Spinal cord (tissue), 10 donors: ENCODE results near the gene NTSR2. TPM values are rescaled to one million over a fixed set of nuclear protein-coding genes. Genes with fewer than 3 reads are reported as not detected.
A peak's percentile ranks its signal among the peaks of the same experiment; 100 is the strongest.

ENCODE experiments used
- DNase-seq, 6 donors: peaks; one replicate each; pipeline versions ENCODE4 v3.0.0 to v3.0.0-alpha.2; 2013 to 2015; ENCODE audit warnings: low spot score in 6 of 6, low read depth in 4 of 6
- H3K27ac ChIP-seq: one replicate; pipeline ENCODE4 v1.5.1; 2013; ENCODE audit warnings: low read depth, low read length, control low read depth
- H3K27me3 ChIP-seq: one replicate; pipeline ENCODE4 v1.6.1; 2013; ENCODE audit warnings: low read length; ENCODE audit not compliant: control insufficient read depth, insufficient read depth
- H3K36me3 ChIP-seq: one replicate; pipeline ENCODE4 v1.6.1; 2013; ENCODE audit warnings: low read length; ENCODE audit not compliant: control insufficient read depth, insufficient read depth
- H3K4me1 ChIP-seq: one replicate; pipeline ENCODE4 v1.6.1; 2013; ENCODE audit warnings: low read length; ENCODE audit not compliant: control insufficient read depth, insufficient read depth
- H3K4me3 ChIP-seq: one replicate; pipeline ENCODE4 v1.5.1; 2013; ENCODE audit warnings: low read depth, low read length, control low read depth
- H3K9me3 ChIP-seq: one replicate; pipeline ENCODE4 v1.6.1; 2013; ENCODE audit warnings: low read length; ENCODE audit not compliant: control insufficient read depth, insufficient read depth
- WGBS: methylation state at CpG from one replicate; pipeline ENCODE4 v1.1.5; 2013; ENCODE audit warnings: missing lambda C conversion rate; ENCODE audit not compliant: insufficient coverage; 5-methylcytosine and 5-hydroxymethylcytosine counted together
- polyA plus RNA-seq, 2 donors: library from polyadenylated mRNA; unstranded; fragments of 120-200 nt; gene quantifications; one replicate each; pipeline ENCODE4 v1.2.1, GENCODE V29; 2013; ENCODE audit not compliant: insufficient read length in 2 of 2
- total RNA-seq, 2 donors: library from RNA; depleted of rRNA in 1 of 2; stranded (reverse); fragments of 120-200 nt in 1 of 2; fragments of >200 nt in 1 of 2; gene quantifications; one replicate each; pipeline versions ENCODE4 v1.2.3 to v1.2.4, GENCODE V29; 2013 to 2014
- donor health status: healthy.

NTSR2 gene
- total and polyA plus RNA-seq, 4 donors: 0.55 to 3.5 (median 1.9) TPM

GRCh38 chr2:11691076-11691660 lies 21.2 kb upstream of the NTSR2 start:
- DNase-seq: no peak
- H3K36me3 ChIP-seq: no peaks in the 10 kb centered on the region
- no peak overlapping the region for H3K27ac ChIP-seq
- H3K9me3 ChIP-seq: no peaks in the 10 kb centered on the region
- 91% methylated on average over 3 of the region's 5 CpGs for WGBS
- H3K27me3 ChIP-seq: no peaks in the 10 kb centered on the region
- peaks cover 6% of the 10 kb centered on the region for H3K4me1 ChIP-seq
- no peak overlapping the region for H3K4me3 ChIP-seq

- Histone ChIP-seq H3K36me3 (no peaks in the 10 kb centered on the region), H3K9me3 (no peaks in the 10 kb centered on the region), H3K27me3 (peaks cover 7% of the 10 kb centered on the region), H3K4me1 (peaks cover 9% of the 10 kb centered on the region), H3K27ac (no peak overlapping the region), H3K4me3 (no peak overlapping the region)
- 9% methylated on average over 13 of the region's 23 CpGs for WGBS
- peak in 3 of 6 donors; percentile 38 to 70 (median 62) for DNase-seq
Observed at GRCh38 chr2:11688222-11689069, 18.5 kb upstream of the NTSR2 start.

DNA sequence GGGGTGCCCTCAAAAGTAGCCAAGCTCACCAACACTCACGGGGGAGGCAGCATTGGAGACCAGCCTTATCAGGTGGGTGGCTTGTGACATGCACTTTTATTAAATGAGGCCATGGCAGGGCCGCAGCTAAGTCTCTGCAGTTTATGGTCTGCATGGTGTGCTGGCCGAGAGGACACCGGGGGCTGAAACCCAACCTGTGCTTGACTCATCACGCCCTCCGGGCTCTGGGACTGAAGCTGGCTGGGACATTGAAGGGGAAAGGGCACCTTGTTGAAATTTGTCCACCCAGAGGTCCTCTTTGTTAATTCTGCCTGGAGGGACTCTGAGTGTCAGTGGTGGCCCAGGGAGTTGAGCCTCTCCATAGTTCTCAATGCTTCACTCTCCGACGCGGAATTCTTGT lies 17.7 kb upstream of the NTSR2 start:
- no peak overlapping the region for H3K27ac ChIP-seq
- H3K4me1 ChIP-seq: peaks cover 9% of the 10 kb centered on the region
- DNase-seq: no peak
- WGBS: 96% methylated on average over 6 of the region's 9 CpGs
- peaks cover 7% of the 10 kb centered on the region for H3K27me3 ChIP-seq
- no peaks in the 10 kb centered on the region for H3K9me3 ChIP-seq
- H3K4me3 ChIP-seq: no peak overlapping the region
- H3K36me3 ChIP-seq: no peaks in the 10 kb centered on the region

DNA sequence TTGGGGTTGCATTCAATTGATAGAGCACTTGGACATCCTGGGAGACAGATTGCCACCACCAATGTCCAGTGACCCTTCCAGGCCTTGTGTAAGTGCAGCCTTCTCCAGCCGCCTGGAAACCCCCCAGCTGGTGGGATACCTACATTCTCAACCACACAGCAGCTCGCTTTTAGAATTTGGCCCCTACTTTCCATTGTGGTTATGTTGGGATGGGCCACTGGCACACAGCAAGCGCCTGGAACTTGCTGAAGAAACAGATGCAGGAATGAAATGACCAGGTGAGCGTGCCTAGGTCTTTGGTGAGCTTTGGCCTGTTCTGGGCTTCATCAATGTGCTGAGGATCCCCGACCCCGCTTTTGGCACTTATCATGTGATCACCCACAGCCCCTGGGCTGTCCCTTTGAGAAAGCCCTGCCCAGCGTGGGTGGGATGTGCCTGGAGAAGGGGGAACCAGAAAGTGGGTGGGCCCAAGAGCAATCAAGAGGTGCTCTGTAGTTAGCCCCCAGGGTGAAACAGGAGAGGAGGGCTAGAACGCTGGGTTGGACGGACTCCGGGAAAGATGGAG lies 16.0 kb upstream of the NTSR2 start:
- no peaks in the 10 kb centered on the region for H3K9me3 ChIP-seq
- no peak overlapping the region for H3K4me3 ChIP-seq
- no peak overlapping the region for H3K27ac ChIP-seq
- H3K27me3 ChIP-seq: peaks cover 7% of the 10 kb centered on the region
- H3K36me3 ChIP-seq: no peaks in the 10 kb centered on the region
- WGBS: 94% methylated on average over 8 of the region's 10 CpGs
- H3K4me1 ChIP-seq: peaks cover 14% of the 10 kb centered on the region
- DNase-seq: no peak

GRCh38 chr2:11684894-11685460 lies 15.0 kb upstream of the NTSR2 start:
- no peak for DNase-seq

DNA sequence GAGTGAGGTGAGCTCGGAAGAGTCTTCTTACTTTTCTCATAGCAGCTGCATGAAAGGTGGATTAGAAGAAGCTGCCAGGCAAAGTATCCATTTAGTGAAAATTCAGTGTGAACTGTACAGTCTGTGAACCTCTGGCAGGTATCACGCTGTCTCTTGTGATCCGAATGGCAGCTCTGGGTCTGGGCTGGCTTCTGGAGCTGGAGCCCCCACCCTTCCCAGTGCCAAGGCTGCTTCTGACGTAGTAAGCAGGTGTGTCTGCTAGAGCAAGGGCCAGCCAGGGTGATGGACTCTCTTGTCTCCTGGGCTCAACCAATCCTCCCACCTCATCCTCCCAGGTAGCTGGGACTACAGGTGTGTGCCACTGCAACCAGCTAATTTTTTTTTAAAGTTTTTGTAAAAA lies 14.0 kb upstream of the NTSR2 start:
- no peak for DNase-seq
- Histone ChIP-seq H3K36me3 (no peaks in the 10 kb centered on the region), H3K9me3 (no peaks in the 10 kb centered on the region), H3K4me1 (peaks cover 28% of the 10 kb centered on the region), H3K4me3 (no peak overlapping the region), H3K27me3 (peaks cover 7% of the 10 kb centered on the region), H3K27ac (no peak overlapping the region)
- WGBS: 72% methylated on average over 4 of the region's 4 CpGs

More at GRCh38 chr2:11684894-11685460, 15.0 kb upstream of the NTSR2 start:
- H3K9me3 ChIP-seq: no peaks in the 10 kb centered on the region
- H3K27ac ChIP-seq: no peak overlapping the region
- H3K36me3 ChIP-seq: no peaks in the 10 kb centered on the region
- H3K27me3 ChIP-seq: peaks cover 7% of the 10 kb centered on the region
- H3K4me1 ChIP-seq: peaks cover 23% of the 10 kb centered on the region
- H3K4me3 ChIP-seq: no peak overlapping the region
- 58% methylated on average over 12 of the region's 12 CpGs for WGBS

- H3K36me3 ChIP-seq: no peaks in the 10 kb centered on the region
- H3K27ac ChIP-seq: no peak overlapping the region
- 36% methylated on average over 9 of the region's 9 CpGs for WGBS
- H3K4me3 ChIP-seq: no peak overlapping the region
- peaks cover 28% of the 10 kb centered on the region for H3K4me1 ChIP-seq
- no peak for DNase-seq
- peaks cover 8% of the 10 kb centered on the region for H3K27me3 ChIP-seq
- no peaks in the 10 kb centered on the region for H3K9me3 ChIP-seq
Observed at GRCh38 chr2:11683476-11683875, 13.5 kb upstream of the NTSR2 start.

- no peaks in the 10 kb centered on the region for H3K9me3 ChIP-seq
- H3K27me3 ChIP-seq: peaks cover 11% of the 10 kb centered on the region
- no peak overlapping the region for H3K4me3 ChIP-seq
- H3K4me1 ChIP-seq: peaks cover 30% of the 10 kb centered on the region
- H3K36me3 ChIP-seq: no peaks in the 10 kb centered on the region
- no peak for DNase-seq
- H3K27ac ChIP-seq: no peak overlapping the region
- 90% methylated on average over 8 of the region's 8 CpGs for WGBS
Observed at GRCh38 chr2:11682590-11682915, 12.6 kb upstream of the NTSR2 start.

GRCh38 chr2:11681722-11682589 lies 12.0 kb upstream of the NTSR2 start:
- peak in 1 of 6 donors; percentile 20 for DNase-seq
- H3K27me3 ChIP-seq: peaks cover 11% of the 10 kb centered on the region
- no peak overlapping the region for H3K4me3 ChIP-seq
- peaks cover 36% of the 10 kb centered on the region for H3K4me1 ChIP-seq
- H3K9me3 ChIP-seq: no peaks in the 10 kb centered on the region
- H3K27ac ChIP-seq: no peak overlapping the region
- no peaks in the 10 kb centered on the region for H3K36me3 ChIP-seq
- 66% methylated on average over 20 of the region's 31 CpGs for WGBS
